Astrocyte (in vitro differentiated cells and primary cell): ENCODE data around the gene TENM3. TPM values are rescaled to one million over a fixed set of nuclear protein-coding genes. Genes with fewer than 3 reads are reported as not detected.

Source experiments
- DNase-seq: peaks from one replicate; pipeline ENCODE4 v3.0.0-alpha.2; 2010; ENCODE audit warnings: low read depth
- FAIRE-seq: peaks from 2 replicates; lab custom pipeline; 2011; peaks lifted over from hg19 to GRCh38; lab: Jason Lieb, UNC
- H2AFZ ChIP-seq: 2 replicates; pipeline ENCODE4 v1.6.0; 2012; ENCODE audit warnings: low read depth, low read length, inconsistent platforms
- H3K27ac ChIP-seq: 2 replicates; pipeline ENCODE4 v1.5.1; 2011; ENCODE audit warnings: low read depth, low read length, inconsistent platforms
- H3K27me3 ChIP-seq: 2 replicates; pipeline ENCODE4 v1.6.0; 2011; ENCODE audit warnings: low read length, inconsistent platforms; ENCODE audit not compliant: insufficient read depth
- H3K36me3 ChIP-seq: 2 replicates; pipeline ENCODE4 v1.5.1; 2011; ENCODE audit warnings: low read length, inconsistent platforms; ENCODE audit not compliant: insufficient read depth
- H3K4me1 ChIP-seq: 2 replicates; pipeline ENCODE4 v1.5.1; 2011; ENCODE audit warnings: low read length, inconsistent platforms; ENCODE audit not compliant: insufficient read depth
- H3K4me2 ChIP-seq: 2 replicates; pipeline ENCODE4 v1.6.0; 2012; ENCODE audit warnings: low read length, inconsistent platforms
- H3K4me3 ChIP-seq: 2 replicates; pipeline ENCODE4 v1.5.1; 2011; ENCODE audit warnings: low read depth, mild to moderate bottlenecking, low read length, inconsistent platforms; ENCODE audit not compliant: insufficient read depth
- H3K79me2 ChIP-seq: 2 replicates; pipeline ENCODE4 v1.6.0; 2012; ENCODE audit warnings: mild to moderate bottlenecking, low read length, inconsistent platforms; ENCODE audit not compliant: insufficient read depth
- H3K9ac ChIP-seq: 2 replicates; pipeline ENCODE4 v1.6.0; 2012; ENCODE audit warnings: mild to moderate bottlenecking, low read length, inconsistent platforms
- H3K9me3 ChIP-seq: 2 replicates; pipeline ENCODE4 v1.5.1; 2012; ENCODE audit warnings: low read depth, mild to moderate bottlenecking, low read length, inconsistent platforms; ENCODE audit not compliant: insufficient read depth
- H4K20me1 ChIP-seq: 2 replicates; pipeline ENCODE4 v1.6.0; 2012; ENCODE audit warnings: low read length, inconsistent platforms; ENCODE audit not compliant: insufficient read depth
- H3K27ac Mint-ChIP-seq: one replicate; pipeline ENCODE4 v1.8.0; 2021; ENCODE audit warnings: mild to moderate bottlenecking, mixed read lengths; ENCODE audit not compliant: unreplicated experiment
- H3K27me3 Mint-ChIP-seq: one replicate; pipeline ENCODE4 v1.8.0; 2021; ENCODE audit warnings: low read depth, mixed read lengths; ENCODE audit not compliant: unreplicated experiment
- H3K36me3 Mint-ChIP-seq: one replicate; pipeline ENCODE4 v1.8.0; 2021; ENCODE audit warnings: low read depth, mixed read lengths; ENCODE audit not compliant: unreplicated experiment
- H3K4me1 Mint-ChIP-seq: one replicate; pipeline ENCODE4 v1.8.0; 2021; ENCODE audit warnings: low read depth, mixed read lengths; ENCODE audit not compliant: unreplicated experiment
- H3K4me3 Mint-ChIP-seq: one replicate; pipeline ENCODE4 v1.8.0; 2021; ENCODE audit warnings: mild to moderate bottlenecking, moderate library complexity, mixed read lengths; ENCODE audit not compliant: unreplicated experiment
- H3K9me3 Mint-ChIP-seq: one replicate; pipeline ENCODE4 v1.8.0; 2021; ENCODE audit warnings: mild to moderate bottlenecking, mixed read lengths; ENCODE audit not compliant: unreplicated experiment
- EZH2 ChIP-seq: IDR thresholded peaks from 2 replicates; pipeline ENCODE4 v1.6.1; 2012; ENCODE audit warnings: mild to moderate bottlenecking, low read length, inconsistent platforms; ENCODE audit not compliant: insufficient read depth
- total RNA-seq: library from RNA; stranded (reverse); gene quantifications from 2 replicates; pipeline ENCODE4 v1.2.1, GENCODE V29; 2021
- TF ChIP-seq, protein P1 (sequence below): IDR thresholded peaks from 2 replicates; pipeline ENCODE4 v1.5.1; 2011; ENCODE audit warnings: low read depth, mild to moderate bottlenecking, inconsistent platforms, low read length, moderate library complexity; ENCODE audit not compliant: insufficient read depth

Gene TENM3
- total RNA-seq, 1 donor from 2014 or later, result 127 TPM

DNA sequence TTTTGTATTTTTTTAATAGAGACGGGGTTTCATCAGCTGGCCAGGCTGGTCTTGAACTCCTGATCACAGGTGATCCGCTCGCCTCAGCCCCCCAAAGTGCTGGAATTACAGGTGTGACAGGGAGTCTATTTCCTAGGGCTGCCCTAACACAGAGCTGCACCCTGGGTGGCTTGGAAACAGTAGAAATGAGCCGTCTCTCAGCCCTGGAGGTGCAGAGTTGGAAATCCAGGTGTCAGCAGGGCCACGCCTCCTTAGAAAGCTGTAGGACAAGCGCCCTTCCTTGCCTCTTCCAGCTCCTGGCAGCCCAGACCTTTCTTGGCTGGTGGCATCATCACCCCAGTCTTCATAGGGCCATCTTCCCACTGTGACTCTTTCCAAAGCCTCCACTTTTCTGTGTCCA, 602.4 kb downstream of the TENM3 start:
- Histone ChIP-seq H3K27ac (no peak overlapping the region), H3K4me2 (no peak overlapping the region), H3K9ac (no peak overlapping the region), H3K9me3 (no peaks in the 10 kb centered on the region), H4K20me1 (no peaks in the 10 kb centered on the region), H3K36me3 (no peaks in the 10 kb centered on the region), H3K79me2 (no peaks in the 10 kb centered on the region), H3K4me3 (no peak overlapping the region), H3K4me1 (no peaks in the 10 kb centered on the region), H3K27me3 (peaks cover 4% of the 10 kb centered on the region), H2AFZ (no peak overlapping the region)
- peaks cover 3% of the 10 kb centered on the region for H3K9me3 Mint-ChIP-seq
- H3K27ac Mint-ChIP-seq, result no peak overlapping the region
- FAIRE-seq (no peak), DNase-seq (no peak)
- H3K4me3 Mint-ChIP-seq, result no peak overlapping the region
- TF ChIP-seq, protein P1, sequence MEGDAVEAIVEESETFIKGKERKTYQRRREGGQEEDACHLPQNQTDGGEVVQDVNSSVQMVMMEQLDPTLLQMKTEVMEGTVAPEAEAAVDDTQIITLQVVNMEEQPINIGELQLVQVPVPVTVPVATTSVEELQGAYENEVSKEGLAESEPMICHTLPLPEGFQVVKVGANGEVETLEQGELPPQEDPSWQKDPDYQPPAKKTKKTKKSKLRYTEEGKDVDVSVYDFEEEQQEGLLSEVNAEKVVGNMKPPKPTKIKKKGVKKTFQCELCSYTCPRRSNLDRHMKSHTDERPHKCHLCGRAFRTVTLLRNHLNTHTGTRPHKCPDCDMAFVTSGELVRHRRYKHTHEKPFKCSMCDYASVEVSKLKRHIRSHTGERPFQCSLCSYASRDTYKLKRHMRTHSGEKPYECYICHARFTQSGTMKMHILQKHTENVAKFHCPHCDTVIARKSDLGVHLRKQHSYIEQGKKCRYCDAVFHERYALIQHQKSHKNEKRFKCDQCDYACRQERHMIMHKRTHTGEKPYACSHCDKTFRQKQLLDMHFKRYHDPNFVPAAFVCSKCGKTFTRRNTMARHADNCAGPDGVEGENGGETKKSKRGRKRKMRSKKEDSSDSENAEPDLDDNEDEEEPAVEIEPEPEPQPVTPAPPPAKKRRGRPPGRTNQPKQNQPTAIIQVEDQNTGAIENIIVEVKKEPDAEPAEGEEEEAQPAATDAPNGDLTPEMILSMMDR, result no peak
- TF ChIP-seq EZH2, result no peak
- H3K27me3 Mint-ChIP-seq, result peaks cover 49% of the 10 kb centered on the region
- no peaks in the 10 kb centered on the region for H3K36me3 Mint-ChIP-seq
- no peaks in the 10 kb centered on the region for H3K4me1 Mint-ChIP-seq

DNA sequence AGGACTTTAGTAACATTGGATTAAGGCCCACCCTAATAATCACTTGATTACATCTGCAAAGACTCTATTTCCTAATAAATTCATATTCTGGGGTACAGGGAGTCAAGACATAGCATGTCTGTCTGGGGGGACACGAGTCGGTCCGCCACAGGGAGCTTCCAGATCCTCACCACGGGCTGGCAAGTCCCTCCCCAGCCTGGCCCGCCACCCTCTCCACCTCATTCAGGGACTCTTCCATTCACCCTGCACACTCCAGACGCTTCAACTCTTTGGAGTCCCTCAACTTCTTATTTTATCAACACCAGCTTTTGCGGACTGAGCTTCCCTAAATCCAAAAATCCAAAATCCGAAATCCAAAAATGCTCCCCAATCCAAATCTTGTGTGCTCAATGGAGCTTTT, 602.8 kb downstream of the TENM3 start:
- Mint-ChIP-seq H3K36me3 (no peaks in the 10 kb centered on the region), H3K4me1 (no peaks in the 10 kb centered on the region), H3K27ac (no peak overlapping the region), H3K27me3 (peaks cover 49% of the 10 kb centered on the region), H3K9me3 (peaks cover 3% of the 10 kb centered on the region), H3K4me3 (no peak overlapping the region)
- Histone ChIP-seq H4K20me1 (no peaks in the 10 kb centered on the region), H3K79me2 (no peaks in the 10 kb centered on the region), H3K36me3 (no peaks in the 10 kb centered on the region), H3K27me3 (peaks cover 4% of the 10 kb centered on the region), H3K27ac (no peak overlapping the region), H3K4me1 (no peaks in the 10 kb centered on the region), H3K9ac (no peak overlapping the region), H3K4me3 (no peak overlapping the region), H2AFZ (no peak overlapping the region), H3K4me2 (no peak overlapping the region), H3K9me3 (no peaks in the 10 kb centered on the region)
- FAIRE-seq (no peak), DNase-seq (no peak)
- TF ChIP-seq EZH2, result no peak
- TF ChIP-seq, protein P1, result no peak

DNA sequence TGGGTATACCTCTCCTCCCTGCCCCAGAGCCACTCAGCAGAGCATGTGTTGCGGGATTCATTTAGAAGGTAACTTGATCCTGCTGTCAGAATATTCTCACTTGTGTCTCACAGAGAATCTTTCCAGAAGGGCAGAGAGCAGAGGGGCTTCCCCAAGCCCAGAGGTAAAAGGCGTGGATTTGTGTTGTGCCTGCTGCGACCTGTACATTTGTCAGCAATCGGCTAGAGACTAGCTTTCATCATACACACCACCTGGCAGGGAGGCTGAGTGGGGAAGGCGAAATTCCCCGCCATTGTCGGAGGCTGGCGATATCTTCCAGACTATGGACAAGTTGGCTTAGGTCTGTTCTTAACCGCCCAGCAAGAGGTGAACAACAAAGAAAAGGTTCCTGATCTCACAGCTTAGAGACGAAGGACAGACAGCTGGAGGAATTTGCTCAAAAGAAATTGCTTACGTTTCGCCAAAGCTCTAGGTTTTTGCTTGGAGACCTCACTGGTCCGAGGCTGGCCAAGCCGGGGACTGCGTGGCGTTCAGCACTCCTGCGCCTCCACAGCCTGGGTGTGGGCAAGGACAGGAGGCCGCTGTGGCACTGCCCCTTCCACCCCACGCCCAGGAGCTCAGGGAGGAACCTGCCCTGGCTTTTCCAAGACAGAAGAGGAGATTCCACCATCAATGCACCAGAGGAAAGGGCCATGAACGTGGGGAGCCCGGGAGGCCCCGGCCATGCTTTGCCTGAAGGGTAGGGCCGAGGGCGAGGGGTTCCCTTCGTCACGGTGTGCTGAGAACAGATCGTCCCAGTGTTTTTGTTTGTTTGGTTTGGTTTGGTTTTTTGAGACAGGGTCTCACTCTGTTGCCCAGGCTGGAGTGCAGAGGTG, 604.6 kb downstream of the TENM3 start:
- no peak for TF ChIP-seq EZH2
- TF ChIP-seq, protein P1, result no peak
- FAIRE-seq, result no peak
- peaks cover 4% of the 10 kb centered on the region for H3K9me3 Mint-ChIP-seq
- Histone ChIP-seq H2AFZ (no peak overlapping the region), H3K36me3 (no peaks in the 10 kb centered on the region), H3K79me2 (no peaks in the 10 kb centered on the region), H3K9ac (no peak overlapping the region), H3K4me1 (no peaks in the 10 kb centered on the region), H3K9me3 (no peaks in the 10 kb centered on the region), H3K27me3 (peaks cover 4% of the 10 kb centered on the region), H4K20me1 (no peaks in the 10 kb centered on the region), H3K27ac (no peak overlapping the region), H3K4me3 (no peak overlapping the region), H3K4me2 (no peak overlapping the region)
- peaks cover 46% of the 10 kb centered on the region for H3K27me3 Mint-ChIP-seq
- no peak for DNase-seq
- no peak overlapping the region for H3K4me3 Mint-ChIP-seq
- no peak overlapping the region for H3K27ac Mint-ChIP-seq
- H3K4me1 Mint-ChIP-seq, result no peaks in the 10 kb centered on the region
- no peaks in the 10 kb centered on the region for H3K36me3 Mint-ChIP-seq
